HG03460 (cell line): ENCODE measurements around the gene RGS19.

Experiments
- ATAC-seq: cut with Tn5 transposase; IDR thresholded peaks from one replicate; pipeline ENCODE4 v1.9.1; 2021; ENCODE audit not compliant: unreplicated experiment

Gene RGS19

DNA sequence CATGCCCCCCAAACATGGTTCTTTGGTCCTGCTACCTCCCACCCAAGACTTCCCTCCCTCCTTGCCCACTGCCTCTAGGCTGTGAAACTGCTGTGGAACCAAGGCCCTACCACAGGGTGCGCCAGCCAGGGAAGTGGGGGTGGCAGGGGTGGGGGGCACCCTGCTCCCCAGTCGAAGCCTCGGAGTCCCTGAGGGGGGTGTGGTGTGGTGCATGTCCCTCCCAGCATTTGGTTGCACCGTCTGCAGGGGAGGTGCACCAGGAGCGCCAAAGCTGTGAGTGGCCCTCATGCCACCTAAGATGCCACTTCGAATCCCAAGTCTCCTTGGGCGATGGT lies 1.8 kb downstream of the RGS19 start:
- ATAC-seq = no peak

DNA sequence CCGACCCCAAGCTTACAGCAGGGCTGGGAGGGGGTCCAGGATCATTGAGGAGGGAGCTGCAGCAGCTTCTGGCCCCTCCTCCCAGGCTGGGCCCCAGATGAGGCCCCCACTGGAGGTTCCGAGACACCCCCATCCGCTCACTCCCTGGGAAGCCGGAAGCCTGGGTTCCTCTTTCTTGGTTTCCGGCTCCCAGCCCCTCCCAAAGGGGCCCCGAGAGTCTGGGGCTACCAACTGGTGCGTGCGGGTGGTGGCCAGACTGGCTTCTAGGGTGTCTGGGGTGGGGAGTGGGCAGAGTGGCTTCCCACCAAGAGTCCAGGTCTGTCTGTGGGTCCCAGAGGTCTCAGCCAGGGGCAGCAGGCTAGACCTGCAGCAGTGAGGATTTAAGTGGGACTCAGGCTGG lies 2.2 kb downstream of the RGS19 start:
- no peak for ATAC-seq

DNA sequence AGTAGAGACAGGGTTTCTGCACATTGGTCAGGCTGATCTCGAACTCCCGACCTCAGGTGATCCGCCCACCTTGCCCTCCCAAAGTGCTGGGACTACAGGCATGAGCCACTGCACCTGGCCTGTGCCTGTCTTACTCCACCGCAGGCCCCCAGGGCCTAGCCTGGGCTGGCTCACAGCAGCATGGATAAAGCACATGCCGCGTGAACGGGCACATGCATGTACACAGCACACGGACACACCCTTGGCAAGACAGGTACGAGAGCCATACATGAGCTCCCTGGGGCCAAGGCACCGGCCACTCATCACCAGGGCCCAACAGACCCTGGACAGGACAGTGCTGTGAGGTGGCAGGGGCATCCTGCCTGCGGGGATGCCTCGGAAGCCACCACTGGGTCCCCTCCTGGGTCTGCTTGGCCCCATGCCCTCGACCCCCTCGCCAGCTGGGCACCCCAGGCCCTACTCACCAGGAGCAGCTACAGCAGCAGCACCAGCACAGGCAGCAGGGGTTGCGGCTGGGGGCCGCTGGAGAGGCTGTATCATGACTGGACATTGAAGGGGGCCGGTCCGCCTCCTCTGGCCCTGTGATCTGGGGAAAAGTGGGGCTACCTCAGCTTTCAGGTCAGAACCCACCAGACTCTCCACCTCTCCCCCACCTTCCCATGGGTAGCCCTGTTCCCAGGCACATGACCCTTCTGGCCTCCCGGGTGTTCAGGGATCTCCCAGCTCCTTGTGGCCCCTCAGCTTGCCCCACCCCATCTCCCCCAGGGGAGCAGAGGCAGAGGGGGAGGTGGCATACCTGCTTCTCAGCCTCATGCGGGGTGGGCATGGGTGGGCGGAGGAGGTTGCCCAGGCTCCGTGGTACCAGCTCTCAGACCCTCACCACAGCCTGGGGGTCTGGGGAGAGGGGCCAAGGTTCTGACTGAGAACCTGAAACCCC lies 3.0 kb downstream of the RGS19 start:
- no peak for ATAC-seq

DNA sequence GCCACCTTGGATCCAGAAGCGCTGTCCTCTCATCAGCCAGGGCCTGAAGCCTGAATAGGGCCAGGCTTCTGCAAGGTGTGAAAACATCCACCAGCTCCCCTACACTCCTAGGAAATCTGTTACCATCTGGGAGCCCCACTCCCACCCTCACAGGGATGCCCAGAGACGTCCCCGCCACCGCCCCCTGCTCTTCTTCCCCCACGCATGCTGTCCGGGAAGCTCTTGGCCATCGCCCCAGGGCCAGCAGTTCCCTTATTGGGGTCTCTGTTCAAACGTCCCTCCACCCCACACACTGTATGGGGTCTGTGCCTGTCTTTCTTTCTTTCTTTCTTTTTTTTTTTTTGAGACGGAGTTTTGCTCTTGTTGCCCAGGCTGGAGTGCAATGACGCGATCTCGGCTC lies 3.8 kb downstream of the RGS19 start:
- ATAC-seq = no peak

DNA sequence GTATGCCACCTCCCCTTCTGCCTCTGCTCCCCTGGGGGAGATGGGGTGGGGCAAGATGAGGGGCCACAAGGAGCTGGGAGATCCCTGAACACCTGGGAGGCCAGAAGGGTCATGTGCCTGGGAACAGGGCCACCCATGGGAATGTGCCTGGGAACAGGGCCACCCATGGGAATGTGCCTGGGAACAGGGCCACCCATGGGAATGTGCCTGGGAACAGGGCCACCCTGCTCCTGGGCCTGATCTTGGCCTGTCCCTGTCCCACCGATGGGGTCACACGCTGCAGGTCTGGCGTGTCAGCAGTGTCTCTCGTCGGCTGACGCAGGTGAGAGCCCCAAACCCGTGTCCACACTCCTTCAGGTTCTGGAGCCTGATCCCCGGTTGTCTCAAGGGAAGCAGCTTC lies 4.4 kb downstream of the RGS19 start:
- ATAC-seq = no peak

DNA sequence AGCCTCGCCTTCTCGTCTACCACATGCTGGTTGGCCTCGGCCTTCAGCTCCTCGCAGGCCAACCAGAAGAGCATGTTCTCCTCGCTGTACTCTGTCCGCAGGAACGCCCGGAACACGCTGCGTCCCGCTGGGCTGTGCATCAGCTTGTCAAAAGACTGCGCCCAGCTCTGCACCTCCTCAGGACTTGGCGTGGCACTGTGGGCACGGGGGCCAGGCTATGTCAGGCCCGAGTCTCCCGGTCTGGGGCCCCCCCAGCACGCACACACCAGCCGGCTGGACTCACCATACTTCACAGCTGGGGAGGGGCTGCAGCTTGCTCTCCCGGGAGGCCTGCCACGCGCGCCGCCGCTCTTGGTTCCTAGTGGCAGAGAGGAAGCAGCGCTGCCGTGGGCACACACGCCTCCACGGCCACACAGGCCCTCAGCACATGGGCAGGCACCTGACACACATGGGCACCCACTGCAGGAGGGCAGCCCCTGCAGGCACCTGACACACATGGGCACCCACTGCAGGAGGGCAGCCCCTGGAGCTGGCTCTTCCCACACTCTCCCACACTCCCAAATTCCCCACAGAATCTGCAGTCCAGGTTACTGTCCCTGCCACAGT lies 5.0 kb downstream of the RGS19 start:
- ATAC-seq = no peak

DNA sequence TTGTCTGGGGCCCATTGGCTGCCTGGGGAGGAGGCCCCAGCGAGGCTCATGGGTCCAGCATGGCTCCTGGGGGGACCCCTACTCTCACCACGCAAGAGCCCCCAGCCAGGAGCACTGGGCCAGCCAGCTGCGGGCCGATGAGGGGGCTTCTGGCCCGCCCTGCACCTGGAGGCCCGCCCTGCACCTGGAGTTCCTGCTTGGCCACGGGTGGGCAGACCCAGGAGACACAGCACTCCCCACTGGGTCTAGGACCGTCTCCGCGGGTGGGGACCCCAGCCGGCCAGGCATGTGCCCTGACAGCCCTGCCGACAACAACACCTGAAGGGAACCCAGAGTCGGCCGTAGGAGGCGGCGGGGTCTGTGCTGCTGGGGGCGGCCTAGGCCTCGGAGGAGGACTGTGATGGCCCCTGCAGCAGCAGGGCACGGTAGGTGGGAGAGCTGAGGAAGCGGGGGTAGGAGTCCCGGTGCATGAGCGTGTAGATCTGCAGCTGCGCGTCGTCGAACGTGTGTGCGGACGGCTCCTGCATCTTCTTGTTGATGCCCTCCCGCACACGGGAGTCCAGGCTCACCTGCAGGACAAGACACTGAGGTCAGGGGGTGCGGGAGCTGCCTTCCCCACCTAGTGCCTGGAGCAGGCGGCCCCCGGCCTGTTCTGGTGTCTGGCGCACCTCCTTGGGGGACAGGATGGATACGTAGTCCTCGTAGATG lies 5.7 kb downstream of the RGS19 start:
- ATAC-seq = no peak

DNA sequence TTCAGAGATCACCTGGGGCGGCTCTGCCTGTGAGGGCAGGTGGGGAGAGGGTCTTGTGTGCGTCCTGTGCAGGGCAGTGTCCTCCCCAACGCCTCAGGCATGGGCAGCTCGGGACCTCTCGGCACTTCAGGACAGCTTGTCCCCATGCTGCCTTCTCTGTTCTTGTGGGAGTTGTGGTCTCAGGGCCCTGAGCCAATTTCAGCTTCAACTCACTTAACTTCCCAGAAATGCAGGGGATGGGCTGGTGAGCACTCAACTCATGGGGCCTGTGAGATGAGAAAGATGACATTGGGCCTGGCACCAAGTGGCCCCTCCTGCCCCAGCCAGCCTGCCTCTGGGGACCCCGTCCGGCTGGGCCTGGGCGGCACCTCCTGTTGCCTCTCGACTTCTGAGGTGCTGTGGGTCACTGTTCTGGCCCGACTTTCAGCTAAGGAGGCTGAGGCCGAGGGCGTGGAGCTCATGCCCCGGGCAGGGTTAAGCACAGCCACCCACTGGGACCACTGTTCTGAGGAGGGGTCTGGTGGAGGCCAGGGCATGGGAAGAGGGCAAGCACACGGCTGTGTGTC lies 6.7 kb downstream of the RGS19 start:
- no peak for ATAC-seq

DNA sequence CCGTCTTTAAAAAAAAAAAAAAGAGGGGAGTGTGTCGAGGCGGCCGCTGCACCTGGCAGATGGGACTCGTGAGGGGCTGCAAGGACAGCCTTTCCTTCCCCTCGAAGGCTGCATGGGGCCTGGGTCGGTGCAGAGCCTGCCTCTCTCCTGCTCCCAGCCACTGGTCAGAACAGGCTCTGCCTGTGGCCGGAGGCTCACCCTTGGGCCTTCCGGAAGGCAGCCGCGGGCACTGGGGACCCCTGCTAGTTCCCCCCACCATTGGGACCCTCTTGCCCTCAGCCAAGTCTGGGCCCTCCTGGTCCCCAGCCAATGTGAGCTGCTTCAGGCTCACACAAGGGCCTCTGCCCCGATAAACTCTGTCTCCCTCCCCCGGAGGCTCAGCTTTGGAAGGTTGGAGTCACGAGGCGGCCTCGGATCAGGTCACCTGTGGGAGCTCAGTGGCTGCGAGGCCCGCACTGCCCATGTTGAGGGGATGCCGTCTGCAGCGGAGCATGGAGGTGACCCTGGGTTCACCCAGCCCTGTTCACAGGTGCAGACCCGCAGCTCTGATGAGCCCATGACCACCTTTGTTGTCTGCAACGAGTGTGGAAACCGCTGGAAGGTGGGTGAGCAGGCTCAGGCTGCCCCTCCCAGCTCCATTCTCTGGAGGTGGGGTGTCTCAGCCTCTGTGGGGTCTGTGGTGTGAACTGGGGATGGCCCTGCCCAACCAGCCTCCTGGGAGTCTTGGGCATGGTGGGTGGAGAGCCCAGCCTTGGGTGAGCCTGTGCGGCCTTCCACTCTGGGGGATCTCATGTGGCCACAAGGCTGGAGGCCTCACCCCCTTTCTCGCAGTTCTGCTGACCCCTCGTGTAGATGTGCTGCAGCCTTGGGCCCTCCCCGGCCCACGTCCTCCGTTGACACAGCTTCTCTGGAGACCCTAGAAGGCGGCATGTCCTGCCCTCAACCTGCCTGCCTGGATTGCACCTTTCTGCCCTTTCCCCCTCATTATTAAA lies 7.7 kb downstream of the RGS19 start:
- no peak for ATAC-seq

DNA sequence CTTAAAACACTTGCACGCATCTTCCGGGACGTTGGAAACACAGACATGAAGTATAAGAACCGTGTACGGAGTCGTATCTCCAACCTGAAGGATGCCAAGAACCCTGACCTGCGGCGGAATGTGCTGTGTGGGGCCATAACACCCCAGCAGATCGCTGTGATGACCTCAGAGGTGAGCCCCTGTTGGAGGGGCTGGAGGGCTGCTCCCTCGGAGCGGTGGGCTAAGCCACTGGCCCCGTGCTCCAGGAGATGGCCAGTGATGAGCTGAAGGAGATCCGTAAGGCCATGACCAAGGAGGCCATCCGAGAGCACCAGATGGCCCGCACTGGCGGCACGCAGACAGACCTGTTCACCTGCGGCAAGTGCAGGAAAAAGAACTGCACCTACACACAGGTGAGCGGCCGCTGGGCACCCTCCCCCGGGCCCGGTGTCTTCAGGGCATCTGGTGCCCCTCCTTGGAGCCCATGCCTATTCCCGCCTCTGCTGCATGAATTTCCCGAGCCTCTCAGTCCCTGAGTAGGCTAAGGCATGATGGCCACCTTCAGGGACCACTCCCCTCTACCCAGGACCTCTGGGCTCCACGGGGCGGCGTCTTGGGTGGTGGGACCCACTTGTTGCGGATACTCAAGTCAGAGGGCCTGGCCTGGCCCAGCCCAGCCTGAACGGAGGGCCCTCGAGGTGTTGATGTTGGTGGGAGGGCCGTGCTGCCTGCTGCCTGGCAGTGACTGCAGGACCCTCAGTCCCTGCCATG lies 8.9 kb downstream of the RGS19 start:
- no peak for ATAC-seq

DNA sequence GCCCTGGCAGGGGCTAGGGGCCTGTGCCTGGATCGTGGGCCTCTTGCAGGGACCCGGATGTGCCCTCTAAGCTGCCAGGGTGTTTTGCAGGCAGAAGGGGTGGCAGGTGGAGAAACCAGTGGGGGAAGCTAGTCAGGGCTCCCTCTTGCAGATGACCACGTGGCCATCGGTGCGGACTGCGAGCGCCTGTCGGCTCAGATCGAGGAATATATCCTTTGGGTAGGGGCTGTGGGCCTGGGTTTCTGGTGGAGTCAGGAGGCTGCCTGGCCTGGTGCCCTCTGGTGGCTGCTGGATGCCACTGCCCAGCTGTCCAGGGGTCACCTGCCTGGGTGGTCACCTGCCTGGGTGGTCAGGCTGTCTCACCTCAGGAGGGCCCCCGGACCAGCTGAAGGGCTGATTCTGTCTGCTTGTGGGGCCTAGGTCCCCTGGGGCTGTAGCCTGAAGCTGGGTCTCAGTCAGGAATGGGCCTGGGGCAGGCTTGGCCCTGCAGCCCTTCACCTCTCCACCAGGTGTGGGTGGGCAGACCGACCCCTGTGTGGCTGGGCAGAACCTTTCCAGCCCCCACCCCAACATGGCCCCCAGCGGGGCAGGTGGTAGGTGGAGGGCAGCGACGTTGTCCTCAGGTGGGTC lies 9.6 kb downstream of the RGS19 start:
- ATAC-seq = no peak

DNA sequence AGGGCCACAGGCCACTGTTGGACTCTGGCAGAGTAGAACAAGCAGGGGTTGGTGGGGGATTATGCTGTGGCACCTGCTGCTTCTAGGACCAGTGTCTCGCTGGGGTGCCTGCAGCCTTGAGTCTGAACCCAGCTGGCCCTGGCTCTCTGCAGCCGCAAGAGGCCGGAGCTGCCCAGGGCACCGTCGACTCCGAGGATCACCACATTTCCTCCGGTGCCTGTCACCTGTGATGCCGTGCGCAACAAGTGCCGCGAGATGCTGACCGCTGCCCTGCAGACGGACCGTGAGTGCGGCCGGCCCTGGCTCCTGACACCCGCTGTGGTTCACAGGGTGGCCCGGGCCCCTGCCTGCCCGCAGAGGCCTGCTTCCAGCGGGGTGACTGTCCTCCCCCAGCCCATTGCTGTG lies 10.1 kb downstream of the RGS19 start:
- no peak for ATAC-seq

DNA sequence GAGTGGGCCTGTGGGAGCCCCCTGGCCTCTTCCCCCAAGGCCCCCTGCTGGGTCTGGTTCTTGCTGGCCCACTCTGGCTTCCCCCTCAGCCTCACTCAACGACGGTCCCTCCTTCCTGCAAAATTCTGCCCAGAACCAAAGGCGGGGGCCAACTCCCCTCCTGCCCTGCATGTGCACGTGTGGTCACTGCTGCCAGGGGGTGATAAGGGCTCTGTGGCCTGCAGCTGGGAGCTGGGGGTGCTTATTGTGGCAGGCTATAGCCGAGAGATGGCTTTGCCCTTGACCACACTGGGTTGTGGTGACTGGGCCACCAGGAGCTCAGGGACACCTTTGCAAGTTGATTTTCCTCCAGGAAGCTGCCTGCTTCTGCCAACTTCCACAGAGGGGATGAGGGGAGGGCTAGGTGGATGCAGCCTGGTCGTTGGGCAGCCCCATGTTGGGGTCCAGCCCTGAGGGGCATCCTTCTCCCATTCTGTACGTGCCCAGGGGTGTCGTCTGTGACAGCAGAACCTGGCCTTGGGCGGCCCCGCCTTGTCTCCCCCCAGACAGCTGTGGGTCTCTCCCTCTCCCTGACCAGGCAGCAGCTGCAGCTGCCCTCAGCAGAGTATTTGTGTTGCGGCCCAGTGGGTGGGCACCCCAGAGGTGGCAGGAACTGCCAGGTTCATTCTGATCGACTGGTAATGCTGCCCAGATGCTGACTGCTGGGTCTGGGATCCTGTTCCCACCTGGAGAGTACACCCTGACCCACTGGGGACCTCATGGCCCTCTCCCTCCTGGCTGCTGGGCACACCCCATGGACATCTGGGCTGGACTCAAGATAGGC lies 10.7 kb downstream of the RGS19 start:
- no peak for ATAC-seq

DNA sequence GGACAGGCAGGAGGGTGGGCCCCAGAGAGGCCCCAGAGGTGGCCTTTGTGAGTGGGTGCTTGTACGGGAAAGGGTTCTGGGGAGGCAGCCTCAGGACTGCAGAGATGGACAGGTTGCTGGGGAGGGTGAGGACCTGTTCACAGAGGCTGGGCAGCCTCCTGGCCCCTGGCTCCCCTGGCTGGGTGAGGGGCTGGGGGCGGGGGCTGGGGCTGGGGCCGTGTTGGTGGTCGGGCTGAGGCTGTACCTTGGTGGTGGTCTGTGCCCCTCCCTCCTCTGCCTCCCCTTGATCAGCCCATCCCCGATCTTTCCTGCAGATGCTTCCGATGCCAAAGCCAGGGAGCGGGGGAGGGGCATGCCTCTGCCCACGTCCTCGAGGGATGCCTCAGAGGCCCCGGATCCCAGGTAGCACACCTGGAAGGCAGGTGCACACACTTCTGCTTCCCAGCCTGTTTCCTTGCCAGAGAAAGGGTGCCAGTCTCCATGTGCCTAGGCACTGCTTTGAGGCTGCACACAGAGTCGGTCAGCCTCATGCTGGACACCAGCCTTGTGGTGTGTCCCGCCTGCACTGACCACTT lies 11.5 kb downstream of the RGS19 start:
- no peak for ATAC-seq

DNA sequence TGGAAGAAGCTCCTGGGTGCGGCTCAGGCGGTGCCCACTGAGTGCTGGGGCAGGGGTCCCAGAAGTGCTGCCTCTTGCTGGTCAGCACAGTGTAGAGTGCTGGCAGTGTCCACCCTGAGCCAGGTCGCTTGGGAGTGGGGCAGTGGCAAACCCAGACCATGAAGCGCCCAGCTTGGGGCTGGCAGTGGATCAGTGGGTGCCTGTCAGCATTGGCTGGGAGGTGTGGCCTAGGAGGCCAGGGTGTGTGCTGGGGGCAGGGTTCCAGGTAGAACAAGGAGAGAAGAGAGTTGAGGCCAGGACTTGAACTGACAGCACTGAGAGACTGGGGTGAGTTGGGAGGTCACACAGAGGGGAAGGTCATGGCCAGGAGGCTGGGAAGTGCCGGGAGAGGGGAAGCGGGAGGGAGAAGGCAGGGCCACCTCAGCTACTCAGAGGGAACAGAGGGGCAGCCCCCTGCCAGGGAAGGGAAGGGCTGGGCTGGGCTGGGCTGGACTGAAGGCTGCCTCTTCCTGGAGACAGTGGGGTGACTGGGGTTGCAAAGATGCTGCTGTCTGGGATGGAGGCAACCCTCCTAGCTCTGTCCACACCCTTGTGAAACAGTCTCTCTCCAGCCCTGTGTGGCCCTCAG lies 12.2 kb downstream of the RGS19 start:
- no peak for ATAC-seq

DNA sequence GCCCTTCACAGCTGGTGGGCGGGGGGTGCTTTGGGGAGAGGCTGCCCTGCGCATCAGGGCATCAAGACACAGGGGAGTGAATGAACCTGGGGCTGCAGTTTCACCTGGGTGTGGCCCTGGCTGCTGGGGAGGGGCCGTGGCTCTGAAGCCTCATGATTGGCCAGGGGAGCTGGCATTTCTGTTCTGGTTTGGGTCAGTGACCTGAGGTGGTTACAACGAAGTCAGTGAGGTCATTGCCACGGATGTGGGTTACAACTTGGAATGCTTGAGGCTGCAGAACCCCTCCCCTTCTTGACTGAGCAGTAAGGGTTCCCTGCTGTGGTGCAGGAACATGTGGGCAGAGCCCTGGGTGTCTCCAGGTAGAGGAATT lies 13.4 kb downstream of the RGS19 start:
- peak; percentile 40 for ATAC-seq

DNA sequence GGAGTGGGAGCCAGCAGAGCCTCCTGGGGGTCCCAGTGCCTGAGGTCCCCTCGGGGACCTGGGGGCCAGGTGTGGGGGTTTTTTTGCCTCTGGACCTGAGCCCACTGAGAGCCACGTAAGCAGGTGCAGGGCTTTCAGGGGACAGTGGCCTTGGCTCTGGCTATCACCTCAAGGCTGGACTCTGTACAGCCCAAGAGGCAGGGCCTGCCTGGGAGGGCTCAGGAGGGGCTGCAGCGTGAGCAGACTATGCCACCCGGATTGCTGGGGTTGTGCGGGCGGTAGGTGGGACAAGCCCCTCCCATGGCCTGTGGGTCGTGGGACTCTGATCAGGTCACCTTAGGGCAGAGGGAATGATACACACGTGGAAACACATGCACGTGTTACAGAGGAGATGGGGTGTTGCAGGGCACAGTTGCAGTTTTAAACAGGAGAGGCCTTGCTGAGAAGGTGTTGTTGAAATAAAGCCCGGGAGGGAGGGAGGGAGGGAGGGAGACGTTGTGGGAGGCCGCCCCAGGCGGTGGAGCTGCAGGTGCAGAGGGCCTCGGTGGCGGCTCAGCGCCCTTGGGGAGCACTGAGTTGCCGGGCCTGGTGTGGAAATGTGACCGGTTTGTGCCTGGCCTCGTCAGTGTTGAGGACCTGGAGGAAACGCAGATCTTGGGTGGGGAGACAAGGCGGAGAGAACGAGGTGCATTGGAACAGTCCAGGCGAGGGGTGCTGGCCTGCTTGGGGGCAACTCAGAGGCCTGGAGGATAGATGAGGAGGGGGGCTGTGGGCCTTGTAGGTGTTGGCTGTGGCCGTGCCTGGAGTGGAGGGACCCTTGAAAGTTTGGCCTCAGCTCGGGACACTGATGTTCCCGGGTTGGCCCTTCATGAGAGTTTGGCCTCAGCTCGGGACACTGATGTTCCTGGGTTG lies 14.0 kb downstream of the RGS19 start:
- ATAC-seq = no peak
